ENCODE data around the gene GPD2. TPM values are rescaled to one million over a fixed set of nuclear protein-coding genes. Genes with fewer than 3 reads are reported as not detected.

The GPD2 gene
- total and polyA plus RNA-seq, 2 of the 8 experiments (the other 6 are each of a cell fraction or from before 2014, with no cell fraction given) = 8.4 to 43.1 TPM

Other genes starting within 250 kb of the GPD2 start
- gene NR4A2, start 103.7 kb upstream of the GPD2 start, total RNA-seq (2021; fragmentation: NEBNext Ultra II Directional; extraction: Animal tissue kit (Norgen Biotek cat#: 25700)) = 1.4 and 1.7 TPM in 2 replicates
- 0.15 and 0.16 TPM in 2 replicates for gene NR4A2, start 103.7 kb upstream of the GPD2 start, polyA plus RNA-seq (2011; rRNA removed)

All from H1 (cell line).